Thoracic aorta (tissue), 2 donors: ENCODE data around the gene AK5. TPM values are rescaled to one million over a fixed set of nuclear protein-coding genes. Genes with fewer than 3 reads are reported as not detected.

Experiments
- ATAC-seq: fragments of 150-250 bp; one replicate; pipeline ENCODE4 v1.8.0; 2017; ENCODE audit warnings: low read depth; ENCODE audit not compliant: insufficient number of reproducible peaks, low FRiP score
- DNase-seq: peaks from one replicate; pipeline ENCODE4 v3.0.0-alpha.2; 2020; ENCODE audit warnings: low spot score
- H3K27ac ChIP-seq, 2 donors: fragments of 200-600 bp; sonication (generic); 1 replicate in 1 of 2; 2 replicates in 1 of 2; pipeline ENCODE4 v1.5.1; 2016; ENCODE audit warnings: mild to moderate bottlenecking in 2 of 2, moderate library complexity in 2 of 2
- H3K27me3 ChIP-seq: fragments of 200-600 bp; sonication (generic); replicated peaks from 2 replicates; pipeline ENCODE4 v1.6.0; 2016; ENCODE audit warnings: mild to moderate bottlenecking; ENCODE audit not compliant: insufficient read depth
- H3K36me3 ChIP-seq: fragments of 200-600 bp; sonication (generic); one replicate; pipeline ENCODE4 v1.5.1; 2016
- H3K4me1 ChIP-seq, 2 donors: fragments of 200-600 bp; sonication (generic); 1 replicate in 1 of 2; 2 replicates in 1 of 2; pipeline versions ENCODE4 v1.5.1 to v1.6.0; 2016; ENCODE audit warnings: low read depth in 2 of 2, mild to moderate bottlenecking in 1 of 2; ENCODE audit not compliant: control insufficient read depth in 1 of 2
- H3K4me3 ChIP-seq: fragments of 200-600 bp; sonication (generic); 2 replicates; pipeline ENCODE4 v1.5.1; 2016; ENCODE audit warnings: mild to moderate bottlenecking
- H3K9me3 ChIP-seq: fragments of 200-600 bp; sonication (generic); 2 replicates; pipeline ENCODE4 v1.5.1; 2016
- CTCF ChIP-seq: fragments of 200-600 bp; sonication (generic); IDR thresholded peaks from one replicate; pipeline ENCODE4 v1.5.1; 2019; ENCODE audit warnings: antibody characterized with exemption
- total RNA-seq, 2 donors: library from RNA; depleted of rRNA; stranded (reverse); fragments of >200 nt; gene quantifications; one replicate each; pipeline versions ENCODE4 v1.1.0 to v1.2.3, GENCODE V29; 2016

The AK5 gene
- total RNA-seq, 2 donors from 2014 or later, result 0.56 to 1.4 TPM

- peaks cover 0 to 13% of the 10 kb centered on the region in 2 donors for H3K4me1 ChIP-seq
- H3K36me3 ChIP-seq, result no peaks in the 10 kb centered on the region
- DNase-seq (no peak), ATAC-seq (no peak)
- no peak overlapping the region for H3K27ac ChIP-seq
- H3K27me3 ChIP-seq, result no peaks in the 10 kb centered on the region
- no peak overlapping the region for H3K4me3 ChIP-seq
- H3K9me3 ChIP-seq, result no peaks in the 10 kb centered on the region
- TF ChIP-seq CTCF, result no peak
These were observed 259.3 kb downstream of the AK5 start for GRCh38 chr1:77541162-77541545.

- Histone ChIP-seq H3K27me3 (no peaks in the 10 kb centered on the region), H3K4me1 (peaks cover 0 to 13% of the 10 kb centered on the region in 2 donors), H3K9me3 (no peaks in the 10 kb centered on the region), H3K27ac (no peak overlapping the region), H3K4me3 (no peak overlapping the region), H3K36me3 (no peaks in the 10 kb centered on the region)
- DNase-seq (no peak), ATAC-seq (no peak)
- TF ChIP-seq CTCF, result no peak
These were observed 261.1 kb downstream of the AK5 start for GRCh38 chr1:77542813-77543420.

- H3K27me3 ChIP-seq, result no peaks in the 10 kb centered on the region
- no peak overlapping the region for H3K27ac ChIP-seq
- H3K36me3 ChIP-seq, result no peaks in the 10 kb centered on the region
- no peak overlapping the region for H3K4me3 ChIP-seq
- DNase-seq (no peak), ATAC-seq (no peak)
- no peaks in the 10 kb centered on the region for H3K9me3 ChIP-seq
- peaks cover 2 to 12% of the 10 kb centered on the region in 2 donors for H3K4me1 ChIP-seq
- TF ChIP-seq CTCF, result no peak
These were observed 262.1 kb downstream of the AK5 start for GRCh38 chr1:77543822-77544448.

GRCh38 chr1:77544845-77545244 is 263.0 kb downstream of the AK5 start:
- Histone ChIP-seq H3K9me3 (no peaks in the 10 kb centered on the region), H3K4me3 (no peak overlapping the region), H3K27me3 (no peaks in the 10 kb centered on the region), H3K4me1 (peaks cover 2 to 3% of the 10 kb centered on the region in 2 donors), H3K36me3 (no peaks in the 10 kb centered on the region), H3K27ac (no peak overlapping the region)
- ATAC-seq (no peak), DNase-seq (no peak)
- TF ChIP-seq CTCF, result no peak

GRCh38 chr1:77545970-77546369 is 264.2 kb downstream of the AK5 start:
- H3K27me3 ChIP-seq, result no peaks in the 10 kb centered on the region
- no peak for TF ChIP-seq CTCF
- no peaks in the 10 kb centered on the region for H3K9me3 ChIP-seq
- H3K4me1 ChIP-seq, result peaks cover 0 to 2% of the 10 kb centered on the region in 2 donors
- ATAC-seq (no peak), DNase-seq (no peak)
- no peak overlapping the region for H3K27ac ChIP-seq
- H3K4me3 ChIP-seq, result no peak overlapping the region
- H3K36me3 ChIP-seq, result no peaks in the 10 kb centered on the region
